Globus pallidus (tissue), 1 donor: ENCODE data around the gene KIF2A.

Experiments
- DNase-seq: peaks from one replicate; pipeline ENCODE4 v3.0.0-alpha.2; 2015; ENCODE audit warnings: low spot score

KIF2A gene

DNA sequence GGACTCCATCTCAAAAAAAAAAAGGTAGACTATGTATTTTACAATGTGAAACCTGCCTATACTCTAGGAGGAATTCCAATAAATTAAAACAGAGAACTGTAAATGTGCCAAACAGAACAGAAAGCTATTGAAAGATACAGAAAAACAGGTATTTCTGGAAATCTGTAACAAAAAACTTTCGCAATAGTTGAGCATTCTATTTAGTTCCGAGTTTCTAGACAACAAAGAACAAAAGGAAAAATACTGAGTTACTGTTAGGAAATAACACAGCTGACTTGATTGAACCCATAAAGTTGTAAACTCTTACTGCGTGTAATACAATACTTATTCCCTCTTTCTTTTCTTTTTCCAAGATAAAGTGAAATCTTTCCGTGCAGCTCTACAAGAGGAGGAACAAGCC, 79.1 kb downstream of the KIF2A start:
- no peak for DNase-seq

- no peak for DNase-seq
Observed at GRCh38 chr5:62385816-62386400, 79.9 kb downstream of the KIF2A start.

DNA sequence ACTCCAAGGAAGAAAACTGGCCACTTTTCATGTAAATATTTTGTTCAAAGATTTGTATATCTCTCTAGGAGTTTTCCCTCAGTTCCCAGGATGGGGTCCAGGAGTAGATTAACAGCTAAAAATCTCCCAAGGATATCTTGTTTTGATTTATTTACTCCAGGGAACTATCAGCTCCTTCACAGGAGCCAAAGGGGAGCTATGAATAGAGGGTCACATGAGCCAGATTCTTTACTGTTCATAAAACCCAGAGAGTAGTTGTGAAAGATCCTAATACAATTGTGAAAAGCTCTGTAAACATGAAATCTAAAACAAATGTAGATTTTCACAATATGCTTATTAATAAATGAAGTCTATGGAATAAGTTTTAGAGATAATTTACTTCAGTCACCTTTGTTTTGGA, 80.8 kb downstream of the KIF2A start:
- no peak for DNase-seq

DNA sequence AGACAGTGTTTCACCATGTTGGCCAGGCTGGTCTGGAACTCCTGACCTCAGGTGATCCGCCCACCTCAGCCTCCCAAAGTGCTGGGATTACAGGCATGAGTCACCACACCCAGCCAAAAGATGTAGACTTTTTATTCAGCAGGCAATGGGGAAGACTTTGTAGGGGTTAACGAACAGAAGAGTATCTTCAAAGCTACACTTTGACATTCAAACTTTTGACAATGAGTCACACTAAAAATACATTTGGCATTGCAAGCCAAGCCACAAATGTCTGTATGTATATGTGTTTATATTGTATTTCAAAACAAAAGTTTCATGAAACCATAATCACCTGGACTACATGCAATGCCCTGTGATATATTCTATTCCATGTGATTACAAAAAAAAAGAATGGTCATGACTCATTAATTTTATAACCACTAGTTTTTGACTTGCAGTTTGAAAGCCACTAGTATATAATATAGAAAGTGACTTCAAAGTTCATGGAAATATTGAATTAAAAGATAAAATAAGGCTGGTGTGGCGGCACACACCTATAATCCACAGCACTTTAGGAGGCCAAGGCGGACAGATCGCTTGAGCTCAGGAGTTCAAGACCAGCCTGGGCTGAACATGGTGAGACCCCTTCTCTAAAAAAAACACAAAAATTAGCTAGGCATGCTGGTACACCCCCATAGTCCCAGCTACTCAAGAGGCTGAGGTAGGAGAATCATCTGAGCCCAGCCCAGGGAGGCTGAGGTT, 89.4 kb downstream of the KIF2A start:
- no peak for DNase-seq

DNA sequence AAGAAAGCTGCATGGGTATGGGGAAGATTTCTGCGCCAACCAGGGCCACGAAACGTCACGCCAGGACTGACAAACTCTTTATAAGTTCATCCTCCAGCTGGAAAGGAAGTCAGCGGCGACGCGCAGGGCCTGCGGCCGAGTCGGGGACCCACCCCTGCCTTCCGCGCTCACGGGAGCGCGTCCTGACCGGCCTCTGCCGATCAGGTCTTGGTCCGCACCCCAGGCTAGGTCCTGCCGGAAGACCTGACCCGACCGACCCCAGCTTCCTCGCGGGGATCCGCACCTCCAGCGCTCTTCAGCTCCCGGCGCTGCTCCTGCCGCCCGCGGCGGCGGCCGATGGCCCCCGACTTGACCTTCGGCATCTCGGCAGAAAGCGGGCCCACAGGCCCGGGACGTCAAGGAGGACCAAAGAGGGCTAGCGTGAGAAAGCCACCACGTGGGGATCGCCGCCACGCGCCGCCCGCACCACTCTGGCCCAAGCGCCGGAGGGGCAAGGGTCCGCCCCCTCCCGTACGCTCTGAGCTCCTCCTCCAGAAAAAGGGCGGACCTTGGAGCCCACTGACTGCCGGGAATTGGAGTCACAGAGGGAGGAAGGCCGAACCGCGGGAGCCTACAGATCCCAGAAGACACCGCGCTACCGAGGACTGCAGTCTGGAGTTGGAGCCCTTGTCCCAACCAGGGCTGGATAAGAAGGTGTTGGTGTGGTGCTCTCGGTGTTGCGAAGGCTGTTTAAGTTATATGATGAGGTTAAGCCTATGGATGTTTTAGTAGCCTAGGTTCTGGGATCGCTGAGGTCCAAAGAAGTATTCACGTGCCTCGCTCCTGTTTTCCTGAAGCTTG, 97.6 kb downstream of the KIF2A start, which contains the start of gene DIMT1:
TSS of gene DIMT1 (minus strand) at position 495 of the 840 bp plus-strand sequence. CDS start at position 362, 133 bp downstream.
- DNase-seq: peak; percentile 98

GRCh38 chr5:62412549-62413329, 106.7 kb downstream of the KIF2A start, which contains the start of gene IPO11:
TSS of gene IPO11 (plus strand) at chr5:62412763. CDS start at chr5:62437280, 24,517 bp downstream.
- peak; percentile 99 for DNase-seq

- no peak for DNase-seq
Observed at GRCh38 chr5:62413711-62414110, 107.7 kb downstream of the KIF2A start.

- DNase-seq: no peak
Observed at GRCh38 chr5:62418462-62419076, 112.6 kb downstream of the KIF2A start.

- no peak for DNase-seq
Observed at GRCh38 chr5:62419609-62420008, 113.6 kb downstream of the KIF2A start.

- no peak for DNase-seq
Observed at GRCh38 chr5:62421414-62421813, 115.4 kb downstream of the KIF2A start.

- DNase-seq: no peak
Observed at GRCh38 chr5:62424763-62425162, 118.8 kb downstream of the KIF2A start.

DNA sequence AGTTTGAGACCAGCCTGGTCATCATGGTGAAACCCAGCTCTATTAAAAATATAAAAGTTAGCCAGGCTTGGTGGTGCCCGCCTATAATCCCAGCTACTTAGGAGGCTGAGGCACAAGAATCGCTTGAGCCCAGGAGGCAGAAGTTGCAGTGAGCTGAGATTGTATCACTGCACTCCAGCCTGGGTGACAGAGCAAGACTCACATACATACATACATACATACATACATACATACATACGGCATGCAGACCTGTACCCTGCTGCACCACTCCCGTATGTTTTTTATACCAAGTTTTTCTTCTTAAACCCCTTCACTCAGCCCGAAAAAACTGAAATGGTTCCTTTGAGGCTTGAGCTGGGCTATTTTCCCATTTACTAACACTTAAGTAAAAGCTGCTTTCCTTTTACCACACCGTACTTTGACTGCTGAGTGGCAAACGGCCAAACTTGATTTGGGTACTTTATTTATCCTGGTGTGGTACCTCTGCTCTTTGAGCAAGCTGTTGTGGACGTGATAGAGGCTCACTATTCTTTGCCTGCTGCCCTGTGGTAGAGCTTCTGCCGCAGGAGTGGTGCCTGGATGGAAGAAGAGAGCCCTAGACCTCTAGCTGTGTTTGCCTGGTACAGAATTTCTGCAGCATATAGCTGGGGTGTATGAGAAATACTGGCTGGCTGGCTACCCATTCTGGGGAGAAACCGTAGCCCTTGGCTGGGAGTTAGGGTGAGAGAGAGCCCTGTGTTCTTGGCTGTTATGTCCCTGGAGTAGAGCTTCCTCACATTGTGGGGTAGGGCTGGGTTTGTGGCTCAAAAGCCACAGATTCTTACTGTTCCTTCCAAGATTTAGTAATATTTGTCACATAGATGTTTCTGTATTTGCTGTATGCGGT, 126.0 kb downstream of the KIF2A start:
- no peak for DNase-seq

DNA sequence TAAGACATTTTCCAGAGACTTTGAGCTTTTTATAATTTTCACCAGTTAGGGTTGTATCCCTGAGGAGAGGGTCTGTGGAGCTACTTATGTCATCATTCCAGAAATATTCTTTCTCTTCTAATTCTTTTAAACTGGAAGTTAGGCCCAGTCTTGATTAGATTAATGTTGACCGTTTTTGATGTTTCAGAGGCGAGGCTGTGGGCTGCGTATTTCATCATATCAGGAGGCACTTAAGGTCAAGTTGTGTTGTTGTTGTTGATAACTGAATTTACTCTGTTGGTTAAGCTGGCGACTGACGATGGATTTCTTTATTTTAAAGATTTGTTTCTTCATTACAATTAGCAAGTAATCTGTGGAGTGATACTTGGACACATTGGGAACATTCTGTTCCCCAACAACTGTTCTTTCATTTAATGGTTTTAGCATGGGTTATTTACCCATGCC, 126.6 kb downstream of the KIF2A start:
- DNase-seq: no peak
